ENCODE results near the gene ERG28.

The ERG28 gene

GRCh38 chr14:75615200-75615599 is 45.5 kb downstream of the ERG28 start:
- no peak overlapping the region for H3K4me3 ChIP-seq (ENCODE audit: low read depth, low read length)
- no peak for TF ChIP-seq CTCF (IDR thresholded peaks at IDR 0.05; ENCODE audit: low read depth, low read length, missing control alignments)
- DNase-seq (ENCODE audit: low read depth): no peak

GRCh38 chr14:75614179-75614578 is 46.5 kb downstream of the ERG28 start:
- DNase-seq (ENCODE audit: low read depth): no peak
- TF ChIP-seq CTCF (IDR thresholded peaks at IDR 0.05; ENCODE audit: low read depth, low read length, missing control alignments): no peak
- H3K4me3 ChIP-seq (ENCODE audit: low read depth, low read length): no peak overlapping the region

- TF ChIP-seq CTCF (IDR thresholded peaks at IDR 0.05; ENCODE audit: low read depth, low read length, missing control alignments): no peak
- H3K4me3 ChIP-seq (ENCODE audit: low read depth, low read length): no peak overlapping the region
- DNase-seq (ENCODE audit: low read depth): no peak
These were observed 48.5 kb downstream of the ERG28 start for GRCh38 chr14:75612157-75612556.

DNA sequence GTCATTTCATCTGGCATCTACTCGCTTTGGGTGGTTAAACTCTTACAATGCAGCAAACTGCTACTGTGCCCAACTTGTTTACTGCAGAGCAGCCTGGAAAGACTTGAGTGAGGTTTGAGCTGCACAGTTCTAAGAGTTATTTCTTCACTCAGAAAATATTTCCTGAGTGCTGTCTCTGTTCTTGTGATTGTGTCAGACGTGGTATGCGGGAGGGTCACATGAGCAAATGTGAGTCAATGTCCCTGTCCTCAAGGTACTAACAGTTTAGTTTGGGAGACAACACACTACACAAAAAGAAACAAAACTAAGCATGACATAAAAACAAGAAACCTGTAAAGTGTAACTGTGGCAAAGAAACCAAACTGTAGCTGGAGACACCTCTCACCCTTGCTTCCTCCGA is 49.8 kb downstream of the ERG28 start:
- no peak overlapping the region for H3K4me3 ChIP-seq (ENCODE audit: low read depth, low read length)
- no peak for TF ChIP-seq CTCF (IDR thresholded peaks at IDR 0.05; ENCODE audit: low read depth, low read length, missing control alignments)
- DNase-seq (ENCODE audit: low read depth): no peak

GRCh38 chr14:75609606-75610475 is 50.8 kb downstream of the ERG28 start:
- H3K4me3 ChIP-seq (ENCODE audit: low read depth, low read length): no peak overlapping the region
- DNase-seq (ENCODE audit: low read depth): no peak
- no peak for TF ChIP-seq CTCF (IDR thresholded peaks at IDR 0.05; ENCODE audit: low read depth, low read length, missing control alignments)

DNA sequence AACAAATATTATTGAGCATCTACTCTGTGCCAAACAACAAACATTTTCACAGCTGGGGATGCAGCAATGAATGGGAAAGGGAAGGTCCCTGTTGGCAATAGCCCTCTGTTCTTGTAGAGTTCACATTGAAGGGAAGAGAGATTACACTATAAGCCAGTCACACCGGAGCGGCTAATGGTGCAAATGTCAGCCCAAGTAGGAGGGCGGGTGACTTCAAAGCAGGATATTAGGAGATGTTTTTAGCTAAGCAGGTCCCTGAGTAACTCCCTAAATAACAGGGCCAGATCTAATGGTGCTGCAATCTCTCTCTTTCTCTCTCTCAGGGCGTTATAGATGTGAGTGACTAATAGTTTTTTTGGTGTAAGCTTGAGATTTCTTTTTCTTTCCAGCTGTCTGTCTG is 51.6 kb downstream of the ERG28 start:
- no peak for DNase-seq (ENCODE audit: low read depth)
- TF ChIP-seq CTCF (IDR thresholded peaks at IDR 0.05; ENCODE audit: low read depth, low read length, missing control alignments): no peak
- no peak overlapping the region for H3K4me3 ChIP-seq (ENCODE audit: low read depth, low read length)

Measured in GM12864 (cell line).